ENCODE data around the gene SLC25A21. TPM values are rescaled to one million over a fixed set of nuclear protein-coding genes. Genes with fewer than 3 reads are reported as not detected.

Gene SLC25A21
- total and polyA plus RNA-seq, 2 of the 13 experiments (the other 11 are each of a cell fraction or from before 2014, with no cell fraction given) = 1.9 to 2.9 TPM

- TF ChIP-seq ZNF615 (CRISPR knock-in tag; IDR thresholded peaks at IDR 0.05; ENCODE audit: borderline replicate concordance) (peak; percentile 82; the same call in 1 of the 2 replicates), RFX3 (CRISPR knock-in tag; IDR thresholded peaks at IDR 0.05) (peak; percentile 9; the same call in 1 of the 2 replicates), STAT5B (CRISPR knock-in tag; IDR thresholded peaks at IDR 0.05) (no peak), SMAD9 (CRISPR knock-in tag; IDR thresholded peaks at IDR 0.05) (peak; percentile 90; the same call in 1 of the 2 replicates), HINFP (CRISPR knock-in tag; IDR thresholded peaks at IDR 0.05; ENCODE audit: low read depth) (peak; percentile 97), ZNF616 (CRISPR knock-in tag; IDR thresholded peaks at IDR 0.05; ENCODE audit: low read depth) (no peak; the same call in none of the 2 replicates), ZNF451 (CRISPR knock-in tag; IDR thresholded peaks at IDR 0.05) (peak; percentile 99), ZNF326 (CRISPR knock-in tag; IDR thresholded peaks at IDR 0.05; ENCODE audit: borderline replicate concordance) (no peak), DNMT3B (CRISPR knock-in tag; conservative IDR thresholded peaks at IDR 0.05) (0 out of 2 replicates have a peak, but pooled peaks have one; percentile 37), ZNF547 (CRISPR knock-in tag; IDR thresholded peaks at IDR 0.05) (peak; percentile 98), POGK (CRISPR knock-in tag; conservative IDR thresholded peaks at IDR 0.05) (peak; percentile 83), ZNF598 (CRISPR knock-in tag; IDR thresholded peaks at IDR 0.05; ENCODE audit: borderline replicate concordance) (peak; percentile 95), NR2F6 (IDR thresholded peaks at IDR 0.05) (no peak), NR2F6 (CRISPR knock-in tag; IDR thresholded peaks at IDR 0.05) (peak; percentile 68), ARID2 (CRISPR knock-in tag; IDR thresholded peaks at IDR 0.05; ENCODE audit: borderline replicate concordance) (peak; percentile 75; the same call in 1 of the 2 replicates), IKZF4 (CRISPR knock-in tag; IDR thresholded peaks at IDR 0.05; ENCODE audit: borderline replicate concordance, low read depth, not compliant biosample characterization) (peak; percentile 99), HCFC1 (IDR thresholded peaks at IDR 0.05; ENCODE audit: low read depth, low read length) (no peak), SP2 (CRISPR knock-in tag; IDR thresholded peaks at IDR 0.05) (no peak), ZNF776 (CRISPR knock-in tag; IDR thresholded peaks at IDR 0.05) (peak; percentile 95), KLF12 (CRISPR knock-in tag; IDR thresholded peaks at IDR 0.05; ENCODE audit: borderline replicate concordance) (peak; percentile 95), ZBTB14 (CRISPR knock-in tag; IDR thresholded peaks at IDR 0.05) (peak; percentile 90), HMG20B (CRISPR knock-in tag; conservative IDR thresholded peaks at IDR 0.05) (no peak; the same call in 1 of the 2 replicates), FOSL1 (CRISPR knock-in tag; IDR thresholded peaks at IDR 0.05; ENCODE audit: borderline replicate concordance) (peak; percentile 45; the same call in 1 of the 2 replicates), ZNF205 (CRISPR knock-in tag; IDR thresholded peaks at IDR 0.05) (peak; percentile 95), DNMT1 (CRISPR knock-in tag; IDR thresholded peaks at IDR 0.05) (peak; percentile 95), ZFP36L2 (CRISPR knock-in tag; IDR thresholded peaks at IDR 0.05) (no peak; the same call in 1 of the 2 replicates), ZMAT5 (CRISPR knock-in tag; IDR thresholded peaks at IDR 0.05; ENCODE audit: borderline replicate concordance, low read depth) (no peak)
These were observed 25.2 kb upstream of the SLC25A21 start, which contains the start of gene MIPOL1 (continued) for GRCh38 chr14:37197421-37198272.
